B cell (primary cell): ENCODE measurements around the gene FKBP15. TPM values are rescaled to one million over a fixed set of nuclear protein-coding genes. Genes with fewer than 3 reads are reported as not detected.

ENCODE experiments used
- ATAC-seq: fragments of 200-7000 bp; cut with Tn5 transposase; one replicate; pipeline ENCODE4 v1.10.0; 2021; ENCODE audit warnings: low read depth, mild to moderate bottlenecking, moderate number of reproducible peaks, moderate library complexity
- CTCF ChIA-PET: fragments of 350-600 bp; sonication (Branson Sonifier 250); formaldehyde crosslinking; loops from one replicate; lab custom pipeline; 2021; ENCODE audit warnings: antibody characterized with exemption, inconsistent platforms; lab: Charles Lee
- POLR2A ChIA-PET: fragments of 350-600 bp; sonication (Branson Sonifier 250); formaldehyde crosslinking; loops from one replicate; lab custom pipeline; 2021; ENCODE audit warnings: antibody characterized with exemption; lab: Charles Lee
- DNase-seq: peaks from one replicate; pipeline ENCODE4 v3.0.0; 2013
- H2AFZ ChIP-seq: 2 replicates; pipeline ENCODE4 v1.6.1; 2012; ENCODE audit warnings: mild to moderate bottlenecking, low read depth, low read length; ENCODE audit not compliant: insufficient read depth, poor library complexity, severe bottlenecking
- H3K27ac ChIP-seq, 2 donors: 1 replicate in 1 of 2; 2 replicates in 1 of 2; pipeline ENCODE4 v1.5.1; 2012 to 2013; ENCODE audit warnings: low read length in 2 of 2, mild to moderate bottlenecking in 2 of 2, moderate library complexity in 1 of 2
- H3K27me3 ChIP-seq, 4 experiments: fragments of 200-600 bp in 1 of 4; sonication (generic) in 1 of 4; replicated peaks in 1 of 4; 1 replicate in 2 of 4; 2 replicates in 2 of 4; pipeline versions ENCODE4 v1.6.1 to v1.7.0; 2013 to 2016; ENCODE audit warnings: low read length in 3 of 4, mild to moderate bottlenecking in 2 of 4, mixed read lengths in 1 of 4, moderate library complexity in 1 of 4; ENCODE audit not compliant: insufficient read depth in 4 of 4, control insufficient read depth in 3 of 4; ENCODE audit errors: control extremely low read depth in 1 of 4
- H3K36me3 ChIP-seq, 2 experiments: replicated peaks in 1 of 2; 1 replicate in 1 of 2; 2 replicates in 1 of 2; pipeline versions ENCODE4 v1.6.1 to v1.7.1; 2013; ENCODE audit warnings: low read length in 1 of 2; ENCODE audit not compliant: insufficient read depth in 2 of 2, control insufficient read depth in 1 of 2; ENCODE audit errors: control extremely low read depth in 1 of 2, extremely low read depth in 1 of 2
- H3K4me1 ChIP-seq, 2 donors: fragments of 200-600 bp in 1 of 2; sonication (generic) in 1 of 2; 1 replicate in 1 of 2; 2 replicates in 1 of 2; pipeline versions ENCODE4 v1.5.1 to v1.6.1; 2013 to 2017; ENCODE audit warnings: low read length in 2 of 2; ENCODE audit not compliant: control insufficient read depth in 2 of 2, insufficient read depth in 2 of 2
- H3K4me2 ChIP-seq: replicated peaks from 2 replicates; pipeline ENCODE3; 2012; ENCODE audit warnings: mild to moderate bottlenecking, low read depth, low read length; ENCODE audit not compliant: poor library complexity, severe bottlenecking
- H3K4me3 ChIP-seq, 5 experiments: fragments of 200-600 bp in 1 of 5; sonication (generic) in 1 of 5; 1 replicate in 3 of 5; 2 replicates in 2 of 5; pipeline versions ENCODE4 v1.5.1 to v1.7.0; 2011 to 2016; ENCODE audit warnings: low read length in 4 of 5, mild to moderate bottlenecking in 4 of 5, low read depth in 2 of 5, control low read depth in 1 of 5, moderate library complexity in 1 of 5; ENCODE audit not compliant: insufficient read depth in 1 of 5; ENCODE audit errors: control extremely low read depth in 1 of 5, extremely low read depth in 1 of 5
- H3K79me2 ChIP-seq: fragments of 200-600 bp; sonication (generic); one replicate; pipeline ENCODE4 v1.6.0; 2016; ENCODE audit warnings: low read length; ENCODE audit not compliant: control insufficient read depth, insufficient read depth
- H3K9ac ChIP-seq: fragments of 200-600 bp; sonication (generic); 2 replicates; pipeline ENCODE4 v1.6.1; 2017; ENCODE audit warnings: mild to moderate bottlenecking, low read length, moderate library complexity
- H3K9me3 ChIP-seq, 3 donors: one replicate each; pipeline versions ENCODE4 v1.6.1 to v1.7.1; 2013; ENCODE audit warnings: low read length in 2 of 3; ENCODE audit not compliant: control insufficient read depth in 2 of 3, insufficient read depth in 1 of 3; ENCODE audit errors: control extremely low read depth in 1 of 3
- H4K20me1 ChIP-seq: 2 replicates; pipeline ENCODE4 v1.6.0; 2012; ENCODE audit warnings: mild to moderate bottlenecking, low read length; ENCODE audit not compliant: insufficient read depth, control insufficient read depth, poor library complexity, severe bottlenecking
- H3K27ac Mint-ChIP-seq: one replicate; pipeline ENCODE4 v1.8.0; 2021; ENCODE audit warnings: mixed read lengths
- H3K27me3 Mint-ChIP-seq: one replicate; pipeline ENCODE4 v1.8.0; 2021; ENCODE audit warnings: mixed read lengths
- H3K4me1 Mint-ChIP-seq: one replicate; pipeline ENCODE4 v1.8.0; 2021; ENCODE audit warnings: mixed read lengths
- H3K4me3 Mint-ChIP-seq: one replicate; pipeline ENCODE4 v1.8.0; 2021; ENCODE audit warnings: mixed read lengths
- H3K9me3 Mint-ChIP-seq: one replicate; pipeline ENCODE4 v1.8.0; 2022; ENCODE audit warnings: mixed read lengths; ENCODE audit not compliant: insufficient read depth
- CTCF ChIP-seq: fragments of 200-600 bp; IDR thresholded peaks from one replicate; pipeline ENCODE4 v1.8.0; 2022; ENCODE audit warnings: antibody characterized with exemption, mild to moderate bottlenecking
- EZH2 ChIP-seq: IDR thresholded peaks from 2 replicates; pipeline ENCODE4 v1.6.1; 2012; ENCODE audit warnings: borderline replicate concordance, low read depth, mild to moderate bottlenecking, moderate library complexity, low read length; ENCODE audit not compliant: insufficient read depth, poor library complexity, severe bottlenecking
- WGBS: methylation state at CpG from one replicate; pipeline ENCODE4 v1.1.5; 2013; ENCODE audit warnings: missing lambda C conversion rate; ENCODE audit not compliant: insufficient coverage; 5-methylcytosine and 5-hydroxymethylcytosine counted together
- intact Hi-C: fragments of 100-400 bp; cut with micrococcal nuclease; formaldehyde crosslinking; loops from one replicate; pipeline ENCODE4 v1.10.0; 2022
- polyA plus RNA-seq: library from polyadenylated mRNA; depleted of rRNA; stranded (reverse); fragments of >200 nt; gene quantifications from 2 replicates; pipeline ENCODE4 v1.2.3, GENCODE V29; 2012
- total RNA-seq, 2 donors: library from RNA; stranded (reverse); fragments of 120-200 nt in 1 of 2; gene quantifications; 1 replicate in 1 of 2; 2 replicates in 1 of 2; pipeline versions ENCODE4 v1.2.3 to v1.2.4, GENCODE V29; 2013 to 2022

Gene FKBP15
- total and polyA plus RNA-seq, 2 donors (not counting 1 experiment from before 2014, with no cell fraction given): 21.1 to 40.6 TPM

- Histone ChIP-seq H4K20me1 (no peaks in the 10 kb centered on the region), H3K9me3 (no peaks in the 10 kb centered on the region), H3K4me1 (no peaks in the 10 kb centered on the region), H3K9ac (no peak overlapping the region), H3K36me3 (peaks cover 1 to 17% of the 10 kb centered on the region in 2 experiments), H2AFZ (no peak overlapping the region), H3K4me2 (no peak overlapping the region), H3K79me2 (no peaks in the 10 kb centered on the region), H3K27ac (no peak overlapping the region), H3K4me3 (no peak overlapping the region), H3K27me3 (no peaks in the 10 kb centered on the region)
- ATAC-seq (no peak), DNase-seq (no peak)
- WGBS: no CpG with 5 or more reads among the region's 3 CpGs
- Mint-ChIP-seq H3K4me3 (no peak overlapping the region), H3K27ac (no peak overlapping the region), H3K4me1 (no peaks in the 10 kb centered on the region), H3K9me3 (no peaks in the 10 kb centered on the region), H3K27me3 (no peaks in the 10 kb centered on the region)
- intact Hi-C loops: no loop called here
- ChIA-PET CTCF (interaction anchor here (0.9 kb wide), 1 partner anchor 324 kb away, joined by 3 read pairs; no protein-coding TSS in a partner anchor), POLR2A (no interaction called here)
- TF ChIP-seq EZH2: no peak
- no peak for TF ChIP-seq CTCF
Measured at GRCh38 chr9:113257863-113258262, 36.8 kb upstream of the FKBP15 start.

- no peaks in the 10 kb centered on the region for H3K4me1 Mint-ChIP-seq
- ChIA-PET POLR2A (no interaction called here), CTCF (interaction anchor here (2.0 kb wide), 1 partner anchor 18 kb away, joined by 10 read pairs; no protein-coding TSS in a partner anchor)
- H3K27ac Mint-ChIP-seq: no peak overlapping the region
- Histone ChIP-seq H3K79me2 (no peaks in the 10 kb centered on the region), H2AFZ (no peak overlapping the region), H3K9me3 (peaks cover 0 to 4% (median 0%) of the 10 kb centered on the region in 3 donors), H3K4me2 (no peak overlapping the region), H3K9ac (no peak overlapping the region), H3K36me3 (peaks cover 1 to 17% of the 10 kb centered on the region in 2 experiments), H3K27me3 (no peaks in the 10 kb centered on the region), H4K20me1 (no peaks in the 10 kb centered on the region), H3K4me1 (no peaks in the 10 kb centered on the region), H3K27ac (no peak overlapping the region), H3K4me3 (no peak overlapping the region)
- WGBS: 100% methylated on average over 4 of the region's 6 CpGs
- no peaks in the 10 kb centered on the region for H3K27me3 Mint-ChIP-seq
- DNase-seq (no peak), ATAC-seq (no peak)
- H3K4me3 Mint-ChIP-seq: no peak overlapping the region
- intact Hi-C loops: no loop called here
- TF ChIP-seq EZH2 (no peak), CTCF (no peak)
- peaks cover 3% of the 10 kb centered on the region for H3K9me3 Mint-ChIP-seq
Measured at GRCh38 chr9:113255438-113255837, 34.4 kb upstream of the FKBP15 start.
